Endothelial cell (in vitro differentiated cells): ENCODE results near the gene MED13L. TPM values are rescaled to one million over a fixed set of nuclear protein-coding genes. Genes with fewer than 3 reads are reported as not detected.

ENCODE experiments used
- DNase-seq: peaks from one replicate; pipeline ENCODE4 v3.0.0; 2021; ENCODE audit warnings: low spot score
- H3K27ac Mint-ChIP-seq: one replicate; pipeline ENCODE4 v1.8.0; 2021; ENCODE audit warnings: mixed read lengths, inconsistent platforms; ENCODE audit not compliant: unreplicated experiment
- H3K27me3 Mint-ChIP-seq: one replicate; pipeline ENCODE4 v1.8.0; 2021; ENCODE audit warnings: mild to moderate bottlenecking, moderate library complexity, mixed read lengths, inconsistent platforms; ENCODE audit not compliant: unreplicated experiment
- H3K36me3 Mint-ChIP-seq: one replicate; pipeline ENCODE4 v1.8.0; 2021; ENCODE audit warnings: mild to moderate bottlenecking, low read depth, mixed read lengths, inconsistent platforms; ENCODE audit not compliant: unreplicated experiment
- H3K4me1 Mint-ChIP-seq: one replicate; pipeline ENCODE4 v1.8.0; 2021; ENCODE audit warnings: mild to moderate bottlenecking, mixed read lengths, inconsistent platforms; ENCODE audit not compliant: unreplicated experiment
- H3K4me3 Mint-ChIP-seq: one replicate; pipeline ENCODE4 v1.8.0; 2021; ENCODE audit warnings: mild to moderate bottlenecking, mixed read lengths, inconsistent platforms; ENCODE audit not compliant: unreplicated experiment
- H3K9me3 Mint-ChIP-seq: one replicate; pipeline ENCODE4 v1.8.0; 2021; ENCODE audit warnings: mixed read lengths, inconsistent platforms; ENCODE audit not compliant: unreplicated experiment
- total RNA-seq: library from RNA; stranded (reverse); fragmentation: NEBNext Ultra II Directional; extraction: Animal tissue kit (Norgen Biotek cat#: 25700); gene quantifications from one replicate; pipeline ENCODE4 v1.2.1, GENCODE V29; 2021; ENCODE audit not compliant: unreplicated experiment
- TF ChIP-seq, protein P1 (sequence below): fragments of 200-600 bp; sonication (generic); IDR thresholded peaks from one replicate; pipeline ENCODE4 v1.5.0; 2021; ENCODE audit warnings: antibody characterized with exemption; ENCODE audit not compliant: unreplicated experiment

MED13L gene
- total RNA-seq, 1 donor from 2014 or later, result 97.0 TPM

DNA sequence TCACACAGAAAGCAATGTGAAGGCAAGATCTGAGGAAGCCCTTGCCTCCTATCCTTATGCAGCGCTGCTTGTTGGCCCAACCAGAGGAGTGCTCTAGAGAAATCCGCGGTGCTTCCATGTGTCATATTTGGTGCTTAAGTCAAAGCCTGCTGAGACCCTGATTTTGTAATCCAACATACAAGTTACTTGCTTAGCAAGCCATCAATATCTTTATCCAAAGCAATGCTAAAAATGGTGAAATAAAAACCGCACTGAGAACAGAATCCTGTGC, 250.0 kb downstream of the MED13L start:
- TF ChIP-seq, protein P1, sequence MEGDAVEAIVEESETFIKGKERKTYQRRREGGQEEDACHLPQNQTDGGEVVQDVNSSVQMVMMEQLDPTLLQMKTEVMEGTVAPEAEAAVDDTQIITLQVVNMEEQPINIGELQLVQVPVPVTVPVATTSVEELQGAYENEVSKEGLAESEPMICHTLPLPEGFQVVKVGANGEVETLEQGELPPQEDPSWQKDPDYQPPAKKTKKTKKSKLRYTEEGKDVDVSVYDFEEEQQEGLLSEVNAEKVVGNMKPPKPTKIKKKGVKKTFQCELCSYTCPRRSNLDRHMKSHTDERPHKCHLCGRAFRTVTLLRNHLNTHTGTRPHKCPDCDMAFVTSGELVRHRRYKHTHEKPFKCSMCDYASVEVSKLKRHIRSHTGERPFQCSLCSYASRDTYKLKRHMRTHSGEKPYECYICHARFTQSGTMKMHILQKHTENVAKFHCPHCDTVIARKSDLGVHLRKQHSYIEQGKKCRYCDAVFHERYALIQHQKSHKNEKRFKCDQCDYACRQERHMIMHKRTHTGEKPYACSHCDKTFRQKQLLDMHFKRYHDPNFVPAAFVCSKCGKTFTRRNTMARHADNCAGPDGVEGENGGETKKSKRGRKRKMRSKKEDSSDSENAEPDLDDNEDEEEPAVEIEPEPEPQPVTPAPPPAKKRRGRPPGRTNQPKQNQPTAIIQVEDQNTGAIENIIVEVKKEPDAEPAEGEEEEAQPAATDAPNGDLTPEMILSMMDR, result no peak
- Mint-ChIP-seq H3K36me3 (peaks cover 2% of the 10 kb centered on the region), H3K4me3 (no peak overlapping the region), H3K27me3 (no peaks in the 10 kb centered on the region), H3K4me1 (peaks cover 9% of the 10 kb centered on the region), H3K9me3 (no peaks in the 10 kb centered on the region), H3K27ac (no peak overlapping the region)
- no peak for DNase-seq

DNA sequence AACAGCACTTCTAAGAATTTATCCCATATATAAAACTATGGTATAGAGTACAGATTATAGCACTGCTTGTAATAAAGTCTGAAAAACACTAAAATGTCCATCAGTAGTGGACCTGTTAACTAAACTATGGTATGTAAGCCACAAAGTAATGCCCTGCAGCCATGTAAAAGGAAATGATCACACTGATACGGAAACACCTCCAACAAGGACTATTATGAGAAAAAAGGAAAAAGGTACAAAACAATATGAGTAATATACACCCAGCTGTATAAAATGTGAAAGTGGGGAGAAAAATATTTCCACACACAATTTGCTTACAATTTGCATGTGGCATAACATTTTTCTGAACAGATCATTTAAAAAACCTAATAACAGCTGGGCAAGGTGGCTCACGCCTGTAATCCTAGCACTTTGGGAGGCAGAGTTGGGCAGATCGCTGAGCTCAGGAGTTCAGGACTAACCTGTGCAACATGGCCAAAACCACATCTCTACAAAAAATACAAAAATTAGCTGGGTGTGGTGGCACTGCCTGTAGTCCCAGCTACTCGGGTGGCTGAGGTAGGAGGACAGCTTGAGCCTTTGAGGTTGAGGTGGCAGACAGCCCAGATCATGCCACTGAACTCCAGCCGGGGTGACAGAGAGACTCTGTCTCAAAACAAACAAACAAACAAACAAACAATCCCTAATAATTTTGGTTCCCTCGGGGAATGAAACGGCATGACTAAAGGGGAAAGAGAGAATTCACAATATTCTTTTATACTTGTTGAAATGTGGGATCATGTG, 250.5 kb downstream of the MED13L start:
- no peak for DNase-seq
- Mint-ChIP-seq H3K27ac (no peak overlapping the region), H3K27me3 (no peaks in the 10 kb centered on the region), H3K4me1 (peaks cover 5% of the 10 kb centered on the region), H3K36me3 (no peaks in the 10 kb centered on the region), H3K4me3 (no peak overlapping the region), H3K9me3 (no peaks in the 10 kb centered on the region)
- TF ChIP-seq, protein P1, result no peak

DNA sequence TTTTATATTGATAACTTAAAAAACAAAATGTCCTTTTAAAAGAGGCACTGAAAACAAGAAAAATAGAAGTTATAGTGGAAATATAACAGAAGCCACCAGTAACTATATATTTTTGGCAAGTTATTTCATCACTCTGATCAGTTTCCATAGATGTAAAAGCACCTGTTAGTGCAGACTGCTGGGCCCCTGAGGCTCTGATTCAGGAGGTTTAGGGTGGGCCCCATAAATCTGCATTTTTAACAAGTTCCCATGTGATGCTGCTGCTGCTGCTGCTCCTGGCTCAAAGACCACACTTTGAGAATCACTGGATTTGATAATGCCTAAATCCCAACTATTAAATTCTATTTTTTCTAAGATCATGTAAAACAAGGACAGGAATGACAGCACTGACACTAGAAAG, 251.1 kb downstream of the MED13L start:
- no peak for DNase-seq
- TF ChIP-seq, protein P1, result no peak
- H3K4me1 Mint-ChIP-seq, result peaks cover 5% of the 10 kb centered on the region
- no peak overlapping the region for H3K4me3 Mint-ChIP-seq
- H3K9me3 Mint-ChIP-seq, result no peaks in the 10 kb centered on the region
- H3K27me3 Mint-ChIP-seq, result no peaks in the 10 kb centered on the region
- no peaks in the 10 kb centered on the region for H3K36me3 Mint-ChIP-seq
- H3K27ac Mint-ChIP-seq, result no peak overlapping the region

DNA sequence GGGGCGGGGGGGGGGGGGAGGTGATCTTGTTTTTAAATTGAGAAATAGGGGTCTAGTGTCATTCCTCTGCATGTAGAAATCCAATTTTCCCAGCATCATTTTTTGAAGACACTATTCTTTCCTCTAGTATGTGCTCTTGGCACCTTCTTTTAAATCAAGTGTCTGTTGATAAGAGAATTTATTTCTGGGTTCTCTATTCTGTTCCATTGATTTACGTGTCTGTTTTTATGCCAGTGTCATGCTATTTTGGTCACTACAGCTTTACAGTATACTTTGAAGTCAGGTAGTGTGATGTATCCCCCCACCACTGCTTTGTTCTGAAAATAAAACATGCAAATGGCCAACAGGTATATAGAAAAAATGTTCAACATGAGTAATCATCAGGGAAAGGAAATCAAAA, 252.7 kb downstream of the MED13L start:
- peaks cover 3% of the 10 kb centered on the region for H3K4me1 Mint-ChIP-seq
- TF ChIP-seq, protein P1, result no peak
- DNase-seq, result no peak
- no peaks in the 10 kb centered on the region for H3K9me3 Mint-ChIP-seq
- no peak overlapping the region for H3K27ac Mint-ChIP-seq
- no peaks in the 10 kb centered on the region for H3K27me3 Mint-ChIP-seq
- H3K36me3 Mint-ChIP-seq, result no peaks in the 10 kb centered on the region
- no peak overlapping the region for H3K4me3 Mint-ChIP-seq

DNA sequence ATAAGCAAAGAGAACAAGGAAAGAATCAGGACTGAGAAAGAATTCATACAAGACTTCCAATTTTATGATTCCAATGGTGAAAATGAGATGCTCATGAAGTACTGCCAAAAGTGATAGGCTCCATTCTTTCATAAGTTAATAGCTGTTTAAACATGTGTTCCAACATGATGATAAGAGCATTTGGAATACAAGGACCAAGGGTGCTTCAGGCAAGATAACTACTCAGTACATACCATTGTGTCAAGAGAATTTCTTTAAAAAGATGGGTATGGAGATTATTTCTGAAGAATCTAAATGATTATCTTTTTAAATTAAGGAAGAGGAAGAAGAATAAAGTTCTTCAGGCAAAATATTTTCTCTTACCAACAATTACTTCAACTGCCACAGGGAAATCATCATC, 258.1 kb downstream of the MED13L start:
- Mint-ChIP-seq H3K4me1 (no peaks in the 10 kb centered on the region), H3K27me3 (no peaks in the 10 kb centered on the region), H3K27ac (no peak overlapping the region), H3K36me3 (no peaks in the 10 kb centered on the region), H3K4me3 (no peak overlapping the region), H3K9me3 (no peaks in the 10 kb centered on the region)
- TF ChIP-seq, protein P1, result no peak
- DNase-seq, result no peak
